Placental pericyte (primary cell): ENCODE results near the gene MOB3B. TPM values are rescaled to one million over a fixed set of nuclear protein-coding genes. Genes with fewer than 3 reads are reported as not detected.

ENCODE experiments used
- total RNA-seq: library from RNA; depleted of rRNA; stranded (reverse); fragments of >200 nt; gene quantifications from 2 replicates; pipeline ENCODE4 v1.2.3, GENCODE V29; 2012

Gene MOB3B
- total RNA-seq = 0.44 and 0.57 TPM in 2 replicates

GRCh38 chr9:27529316-27530278 is at the start of gene MOB3B:
MOB3B (minus strand) TSS chr9:27529814; CDS start chr9:27455550, 74,264 bp downstream.

GRCh38 chr9:27572918-27573633 is 43.5 kb upstream of the MOB3B start, which contains the start of gene C9orf72:
C9orf72 (minus strand) TSS chr9:27573481; CDS start chr9:27567120, 6,361 bp downstream.

GRCh38 chr9:27524236-27524635 is 5.4 kb downstream of the MOB3B start, which contains the start of gene IFNK:
IFNK (plus strand) TSS chr9:27524290; CDS start chr9:27524337, 47 bp downstream.

GRCh38 chr9:27297050-27297449 is 232.6 kb downstream of the MOB3B start, which contains the start of gene EQTN:
EQTN (minus strand) TSS chr9:27297150; CDS start chr9:27297055, 95 bp downstream.

Other genes starting within 250 kb of the MOB3B start
- not detected in 2 replicates for gene EQTN, start 232.7 kb downstream of the MOB3B start, total RNA-seq
- not detected in 2 replicates for gene IFNK, start 5.5 kb downstream of the MOB3B start, total RNA-seq
- 7.9 and 8.2 TPM in 2 replicates for gene C9orf72, start 43.7 kb upstream of the MOB3B start, total RNA-seq